H7 (cell line): Measurements from ENCODE around the gene EIF5A2. TPM values are rescaled to one million over a fixed set of nuclear protein-coding genes. Genes with fewer than 3 reads are reported as not detected.
"Not testable (repeated sequence)": the region's sequence is repeated elsewhere in the genome, so short reads cannot be mapped to it uniquely, and the experiment has no call there.

Experiments
- DNase-seq: peaks from one replicate; pipeline ENCODE4 v3.0.0; 2012
- H3K27me3 ChIP-seq: 2 replicates; pipeline ENCODE4 v1.6.0; 2011; ENCODE audit warnings: mild to moderate bottlenecking, low read length; ENCODE audit not compliant: control insufficient read depth, insufficient read depth
- H3K36me3 ChIP-seq: replicated peaks from 2 replicates; pipeline ENCODE4 v1.5.1; 2011; ENCODE audit warnings: low read length; ENCODE audit not compliant: control insufficient read depth, insufficient read depth
- H3K4me3 ChIP-seq: 2 replicates; pipeline ENCODE4 v1.5.1; 2011; ENCODE audit warnings: low read depth, mild to moderate bottlenecking, control low read depth, low read length, moderate library complexity; ENCODE audit not compliant: insufficient read depth
- total RNA-seq: library from RNA; depleted of rRNA; stranded (reverse); fragments of >200 nt; shearing (Covaris generic); gene quantifications from 2 replicates; pipeline ENCODE4 v1.2.3, GENCODE V29; 2014

EIF5A2 gene
- total RNA-seq, 1 experiment from 2014 or later: 6.1 TPM

- H3K27me3 ChIP-seq: peaks cover 20% of the 10 kb centered on the region
- no peak for DNase-seq
- H3K36me3 ChIP-seq: no peaks in the 10 kb centered on the region
- no peak overlapping the region for H3K4me3 ChIP-seq
Observed at GRCh38 chr3:170909129-170909903, 879 bp upstream of the EIF5A2 start.

GRCh38 chr3:170907637-170908234, 701 bp downstream of the EIF5A2 start:
- H3K4me3 ChIP-seq: peak overlapping the region; percentile 65
- H3K36me3 ChIP-seq: no peaks in the 10 kb centered on the region
- H3K27me3 ChIP-seq: peaks cover 20% of the 10 kb centered on the region
- no peak for DNase-seq

- DNase-seq: no peak
- Histone ChIP-seq H3K36me3 (no peaks in the 10 kb centered on the region), H3K27me3 (peaks cover 20% of the 10 kb centered on the region), H3K4me3 (no peak overlapping the region)
Observed at GRCh38 chr3:170905862-170906261, 2.6 kb downstream of the EIF5A2 start.

GRCh38 chr3:170903123-170903522, 5.3 kb downstream of the EIF5A2 start:
- no peak overlapping the region for H3K4me3 ChIP-seq
- peaks cover 14% of the 10 kb centered on the region for H3K27me3 ChIP-seq
- no peaks in the 10 kb centered on the region; the same call in 1 of the 2 replicates for H3K36me3 ChIP-seq
- no peak for DNase-seq

GRCh38 chr3:170899455-170899854, 9.0 kb downstream of the EIF5A2 start:
- H3K4me3 ChIP-seq: no peak overlapping the region
- H3K36me3 ChIP-seq: no peaks in the 10 kb centered on the region; the same call in 1 of the 2 replicates
- H3K27me3 ChIP-seq: no peaks in the 10 kb centered on the region
- DNase-seq: no peak

- H3K36me3 ChIP-seq: no peaks in the 10 kb centered on the region; the same call in none of the 2 replicates
- no peak for DNase-seq
- H3K4me3 ChIP-seq: no peak overlapping the region
Observed at GRCh38 chr3:170897978-170898377, 10.5 kb downstream of the EIF5A2 start.

GRCh38 chr3:170897199-170897598, 11.2 kb downstream of the EIF5A2 start:
- DNase-seq, H3K4me3 ChIP-seq, H3K36me3 ChIP-seq, H3K27me3 ChIP-seq: not testable (repeated sequence)

More at GRCh38 chr3:170897978-170898377, 10.5 kb downstream of the EIF5A2 start:
- H3K27me3 ChIP-seq: no peaks in the 10 kb centered on the region

- Histone ChIP-seq H3K36me3 (no peaks in the 10 kb centered on the region; the same call in none of the 2 replicates), H3K4me3 (no peak overlapping the region), H3K27me3 (no peaks in the 10 kb centered on the region)
- no peak for DNase-seq
Observed at GRCh38 chr3:170896781-170897180, 11.7 kb downstream of the EIF5A2 start.

GRCh38 chr3:170896333-170896732, 12.1 kb downstream of the EIF5A2 start:
- H3K27me3 ChIP-seq, H3K36me3 ChIP-seq, H3K4me3 ChIP-seq, DNase-seq: not testable (repeated sequence)

- no peak overlapping the region for H3K4me3 ChIP-seq
- no peaks in the 10 kb centered on the region; the same call in none of the 2 replicates for H3K36me3 ChIP-seq
- no peak for DNase-seq
- H3K27me3 ChIP-seq: no peaks in the 10 kb centered on the region
Observed at GRCh38 chr3:170893895-170894294, 14.5 kb downstream of the EIF5A2 start.

GRCh38 chr3:170889630-170890029, 18.8 kb downstream of the EIF5A2 start:
- no peaks in the 10 kb centered on the region; the same call in 1 of the 2 replicates for H3K36me3 ChIP-seq

GRCh38 chr3:170889132-170889531, 19.3 kb downstream of the EIF5A2 start:
- H3K27me3 ChIP-seq: no peaks in the 10 kb centered on the region
- H3K36me3 ChIP-seq: no peaks in the 10 kb centered on the region
- H3K4me3 ChIP-seq: no peak overlapping the region
- no peak for DNase-seq

More at GRCh38 chr3:170889630-170890029, 18.8 kb downstream of the EIF5A2 start:
- no peak for DNase-seq
- Histone ChIP-seq H3K27me3 (no peaks in the 10 kb centered on the region), H3K4me3 (no peak overlapping the region)

GRCh38 chr3:170884109-170884930, 24.1 kb downstream of the EIF5A2 start:
- H3K27me3 ChIP-seq, H3K36me3 ChIP-seq, H3K4me3 ChIP-seq, DNase-seq: not testable (repeated sequence)

- not testable (repeated sequence) for H3K4me3 ChIP-seq, H3K27me3 ChIP-seq, H3K36me3 ChIP-seq, DNase-seq
Observed at GRCh38 chr3:170878688-170879087, 29.7 kb downstream of the EIF5A2 start.
